Activated T-helper 1 cell treated with Interleukin-2 at 50 U/mL for 16 hours (primary cell): ENCODE data around the gene TRPM2.

Experiments used
- DNase-seq: peaks from one replicate; pipeline ENCODE4 v3.0.0-alpha.2; 2020; ENCODE audit warnings: low read depth

The TRPM2 gene

DNA sequence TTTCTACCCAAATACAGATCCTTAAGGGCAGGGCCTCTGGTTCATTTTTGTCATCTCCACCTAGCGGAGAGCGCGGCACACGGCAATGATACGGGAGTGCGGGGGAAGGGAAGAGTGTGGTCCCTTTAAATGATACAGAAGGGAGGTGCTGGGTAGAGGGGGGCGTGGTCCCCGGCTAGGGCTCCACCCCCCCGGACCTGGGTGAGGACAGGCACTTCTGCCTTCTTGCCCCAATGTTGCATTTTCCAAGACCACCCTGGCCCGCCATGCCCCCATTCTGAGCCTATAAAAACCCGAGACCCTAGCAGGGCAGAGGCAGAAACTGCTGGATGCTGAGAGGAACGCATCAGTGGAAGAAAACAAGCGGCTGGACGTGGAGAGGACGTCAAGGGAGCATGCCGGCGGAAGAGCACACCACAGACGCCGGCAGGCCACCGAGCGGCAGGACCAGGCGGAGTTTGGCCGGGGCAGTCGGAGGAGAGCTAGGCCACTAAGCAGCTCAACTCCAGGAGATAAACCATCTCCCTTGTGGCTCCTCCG, 131.9 kb downstream of the TRPM2 start:
- peak; percentile 20 for DNase-seq

DNA sequence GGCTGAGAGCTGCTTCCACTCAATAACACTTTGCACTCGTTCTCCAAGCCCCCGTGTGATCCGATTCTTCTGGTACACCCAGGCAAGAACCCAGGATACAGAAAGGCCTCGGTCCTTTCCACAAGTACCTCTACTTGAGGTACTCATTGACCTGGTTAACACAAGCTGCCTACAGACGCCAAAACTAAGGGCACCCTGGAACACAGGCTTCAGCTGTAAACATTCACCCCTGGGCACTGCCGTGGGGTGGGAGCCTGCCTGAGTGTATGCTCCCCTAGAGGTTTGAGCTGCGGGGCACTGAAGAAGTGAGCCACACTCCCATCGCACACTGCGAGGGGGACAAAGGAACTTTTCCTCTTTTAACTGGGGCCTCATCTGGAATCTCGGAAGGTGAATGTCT, 132.4 kb downstream of the TRPM2 start:
- DNase-seq = no peak

- no peak for DNase-seq
Measured at GRCh38 chr21:44486302-44486701, 132.9 kb downstream of the TRPM2 start.

DNA sequence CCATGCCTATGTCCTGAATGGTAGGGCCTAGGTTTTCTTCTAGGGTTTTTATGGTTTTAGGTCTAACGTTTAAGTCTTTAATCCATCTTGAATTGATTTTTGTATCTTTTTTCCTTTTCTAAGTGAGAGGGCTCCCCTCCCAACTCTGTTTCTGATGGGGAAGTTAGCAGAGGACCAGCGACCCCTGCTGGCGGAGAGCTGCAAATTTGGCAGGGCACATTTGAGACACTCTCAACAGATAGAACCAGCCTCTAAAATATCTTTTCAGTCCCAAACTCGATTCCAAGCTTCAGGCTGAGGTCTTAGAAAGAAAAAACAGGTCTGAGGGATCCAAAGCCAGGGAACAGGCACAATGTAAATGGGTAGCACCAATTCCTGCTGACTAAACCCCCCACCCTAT, 134.4 kb downstream of the TRPM2 start:
- no peak for DNase-seq

GRCh38 chr21:44489962-44490361, 136.5 kb downstream of the TRPM2 start:
- no peak for DNase-seq

DNA sequence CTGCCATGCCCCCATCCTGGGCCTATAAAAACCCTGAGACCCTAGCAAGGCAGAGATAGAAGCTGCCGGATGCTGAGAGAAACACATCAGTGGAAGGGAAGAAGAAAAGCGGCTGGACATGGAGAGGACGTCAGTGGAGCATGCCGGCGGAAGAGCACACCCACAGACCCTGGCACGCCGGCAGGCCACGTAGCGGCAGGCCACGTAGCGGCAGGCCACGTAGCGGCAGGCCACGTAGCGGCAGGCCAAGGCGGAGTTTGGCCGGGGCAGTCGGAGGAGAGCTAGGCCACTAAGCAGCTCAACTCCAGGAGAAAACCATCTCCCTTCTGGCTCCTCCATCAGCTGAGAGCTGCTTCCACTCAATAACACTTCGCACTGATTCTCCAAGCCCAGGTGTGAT, 137.0 kb downstream of the TRPM2 start:
- no peak for DNase-seq

DNA sequence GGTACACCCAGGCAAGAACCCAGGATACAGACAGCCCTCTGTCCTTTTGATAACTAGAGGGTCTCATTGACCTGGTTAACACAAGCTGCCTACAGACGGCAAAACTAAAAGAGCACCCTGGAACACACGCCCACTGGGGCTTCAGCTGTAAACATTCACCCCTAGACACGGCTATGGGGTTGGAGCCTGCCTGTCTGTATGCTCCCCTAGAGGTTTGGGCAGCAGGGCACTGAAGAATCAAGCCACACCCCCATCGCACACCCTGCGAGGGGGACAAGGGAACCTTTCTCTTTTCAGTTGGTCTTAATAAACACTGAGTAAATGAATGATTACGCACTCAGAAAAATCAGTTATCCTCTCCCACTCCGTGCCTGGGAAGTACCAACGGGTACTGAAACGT, 137.4 kb downstream of the TRPM2 start:
- DNase-seq = no peak
